Transverse colon (tissue), 4 donors: Measurements from ENCODE around the gene NEU1. TPM values are rescaled to one million over a fixed set of nuclear protein-coding genes. Genes with fewer than 3 reads are reported as not detected.
"Not testable (repeated sequence)": the region's sequence is repeated elsewhere in the genome, so short reads cannot be mapped to it uniquely, and the experiment has no call there.

Experiments used
- DNase-seq: peaks from one replicate; pipeline ENCODE4 v3.0.0-alpha.2; 2019
- H3K27ac ChIP-seq, 4 donors: fragments of 200-600 bp; sonication (generic); 2 replicates each; pipeline ENCODE4 v1.5.1; 2016 to 2018; ENCODE audit warnings: inconsistent platforms in 4 of 4
- H3K27me3 ChIP-seq: fragments of 200-600 bp; sonication (generic); 2 replicates; pipeline ENCODE4 v1.5.1; 2017; ENCODE audit warnings: inconsistent platforms
- H3K36me3 ChIP-seq, 4 donors: fragments of 200-600 bp; sonication (generic); 2 replicates each; pipeline ENCODE4 v1.5.1; 2017 to 2019; ENCODE audit warnings: inconsistent platforms in 4 of 4
- H3K4me1 ChIP-seq, 4 donors: fragments of 200-600 bp; sonication (generic); 2 replicates each; pipeline ENCODE4 v1.5.1; 2017 to 2020; ENCODE audit warnings: inconsistent platforms in 4 of 4
- H3K4me3 ChIP-seq, 4 donors: fragments of 200-600 bp; sonication (generic); 1 replicate in 1 of 4; 2 replicates in 3 of 4; pipeline versions ENCODE4 v1.5.1 to v1.6.1; 2017 to 2019; ENCODE audit warnings: inconsistent platforms in 4 of 4
- H3K9me3 ChIP-seq, 2 donors: fragments of 200-600 bp; sonication (generic); 2 replicates each; pipeline ENCODE4 v1.5.1; 2017 to 2019; ENCODE audit warnings: inconsistent platforms in 2 of 2
- CTCF ChIP-seq, 5 experiments: fragments of 200-600 bp in 3 of 5; fragments of 450-650 bp in 2 of 5; sonication (generic) in 3 of 5; IDR thresholded peaks; 1 replicate in 2 of 5; 2 replicates in 3 of 5; pipeline ENCODE4 v1.5.1; 2016 to 2017; ENCODE audit warnings: antibody characterized with exemption in 5 of 5, inconsistent platforms in 3 of 5, mild to moderate bottlenecking in 2 of 5, moderate library complexity in 1 of 5
- EP300 ChIP-seq: sonication (generic); formaldehyde crosslinking; IDR thresholded peaks from one replicate; pipeline ENCODE4 v1.6.1; 2017; ENCODE audit warnings: antibody characterized with exemption, low read depth
- POLR2A ChIP-seq: fragments of 450-650 bp; IDR thresholded peaks from one replicate; pipeline ENCODE4 v1.6.1; 2016; ENCODE audit warnings: antibody characterized with exemption, mild to moderate bottlenecking, moderate library complexity
- POLR2AphosphoS5 ChIP-seq, 3 donors: sonication (generic); formaldehyde crosslinking; IDR thresholded peaks; one replicate each; pipeline ENCODE4 v1.6.1; 2016; ENCODE audit warnings: antibody characterized with exemption in 3 of 3
- WGBS, 2 donors: methylation state at CpG; one replicate each; pipeline ENCODE4 v1.1.5; 2018; ENCODE audit warnings: low coverage in 1 of 2; 5-methylcytosine and 5-hydroxymethylcytosine counted together
- in situ Hi-C, 4 donors: fragments of 200-750 bp; cut with MboI; loops; one replicate each; pipeline versions ENCODE4 v1.15.0 to v1.15.1; 2017; ENCODE audit warnings: low sequenced_read_pairs in 3 of 4, low pct_ligation_motif_present in 1 of 4, low pct_unique_long_range_greater_than_20kb in 1 of 4
- intact Hi-C: fragments of 100-400 bp; cut with DNase I; formaldehyde crosslinking; loops from one replicate; pipeline ENCODE4 v1.15.1; 2023; ENCODE audit warnings: low total_unique reads
- total RNA-seq, 4 donors: library from RNA; depleted of rRNA; stranded (reverse); fragments of >200 nt; gene quantifications; one replicate each; pipeline ENCODE4 v1.1.0, GENCODE V29; 2016

The NEU1 gene
- total RNA-seq, 4 donors from 2014 or later = 21.1 to 88.7 (median 65.4) TPM

- Histone ChIP-seq H3K27ac (no peak overlapping the region), H3K36me3 (peaks cover 0 to 4% (median 0%) of the 10 kb centered on the region in 4 donors), H3K9me3 (no peaks in the 10 kb centered on the region), H3K4me3 (no peak overlapping the region), H3K27me3 (no peaks in the 10 kb centered on the region), H3K4me1 (peaks cover 9 to 11% (median 10%) of the 10 kb centered on the region in 4 donors)
- in situ Hi-C loops = no loop called here
- TF ChIP-seq EP300 (no peak), POLR2A (no peak), CTCF (IDR thresholded peaks at IDR 0.05) (no peak), POLR2AphosphoS5 (IDR thresholded peaks at IDR 0.05) (no peak)
- no peak for DNase-seq
- intact Hi-C loops = no loop called here
- 85 to 90% methylated on average over 2 to 14 of the region's 16 CpGs for WGBS, 2 donors
Measured at GRCh38 chr6:31870385-31870921, 7.8 kb upstream of the NEU1 start.

DNA sequence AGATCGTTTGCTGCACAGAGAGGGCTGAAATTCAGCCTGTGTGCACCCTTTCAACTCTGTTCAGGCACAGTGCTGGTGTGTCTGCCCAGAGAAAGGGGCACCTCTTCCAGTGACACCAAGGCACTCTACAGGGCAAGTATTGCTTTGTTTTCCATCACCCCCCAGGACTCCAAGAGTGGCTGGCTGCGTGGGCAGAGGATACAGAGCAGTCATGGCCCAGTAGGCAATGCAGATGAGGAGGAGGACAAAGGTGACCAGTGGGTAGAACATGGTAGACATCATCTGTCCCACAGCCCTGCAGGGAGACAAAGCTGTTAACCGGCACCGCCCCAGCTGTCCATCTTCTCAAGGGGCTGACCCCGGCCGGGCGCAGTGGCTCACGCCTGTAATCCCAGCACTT, 6.7 kb upstream of the NEU1 start:
- Histone ChIP-seq H3K36me3 (peaks cover 0 to 4% (median 0%) of the 10 kb centered on the region in 4 donors), H3K27ac (no peak overlapping the region), H3K27me3 (no peaks in the 10 kb centered on the region), H3K9me3 (no peaks in the 10 kb centered on the region), H3K4me1 (peaks cover 0 to 3% (median under 1%) of the 10 kb centered on the region in 4 donors), H3K4me3 (no peak overlapping the region)
- WGBS, 2 donors = 81% methylated on average over 8 of the region's 8 CpGs; no CpG with 5 or more reads in 1 of the 2 donors
- TF ChIP-seq POLR2A (no peak), POLR2AphosphoS5 (IDR thresholded peaks at IDR 0.05) (no peak), CTCF (IDR thresholded peaks at IDR 0.05) (no peak), EP300 (no peak)
- intact Hi-C loops (no loop called here), in situ Hi-C loops (no loop called here)
- DNase-seq = no peak

DNA sequence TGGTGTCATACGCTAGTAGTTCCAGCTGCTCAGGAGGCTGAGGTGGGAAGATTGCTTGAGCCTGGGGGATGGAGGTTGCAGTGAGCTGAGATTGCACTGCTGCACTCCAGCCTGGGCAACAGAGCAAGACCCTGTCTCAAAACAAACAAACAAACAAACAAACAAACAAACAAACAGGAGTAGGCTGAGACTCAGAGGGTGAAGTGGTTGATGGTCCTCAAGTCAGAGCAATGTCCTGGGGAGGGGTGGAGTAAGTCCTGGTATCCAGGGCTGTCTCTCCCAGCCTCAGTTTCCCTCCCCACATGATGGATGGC, 6.0 kb upstream of the NEU1 start:
- H3K4me1 ChIP-seq, in situ Hi-C loops, H3K9me3 ChIP-seq, H3K27ac ChIP-seq, DNase-seq, H3K4me3 ChIP-seq, H3K36me3 ChIP-seq, intact Hi-C loops, H3K27me3 ChIP-seq: not testable (repeated sequence)
- WGBS, 2 donors = 78 to 95% methylated on average over 1 of the region's 1 CpG

DNA sequence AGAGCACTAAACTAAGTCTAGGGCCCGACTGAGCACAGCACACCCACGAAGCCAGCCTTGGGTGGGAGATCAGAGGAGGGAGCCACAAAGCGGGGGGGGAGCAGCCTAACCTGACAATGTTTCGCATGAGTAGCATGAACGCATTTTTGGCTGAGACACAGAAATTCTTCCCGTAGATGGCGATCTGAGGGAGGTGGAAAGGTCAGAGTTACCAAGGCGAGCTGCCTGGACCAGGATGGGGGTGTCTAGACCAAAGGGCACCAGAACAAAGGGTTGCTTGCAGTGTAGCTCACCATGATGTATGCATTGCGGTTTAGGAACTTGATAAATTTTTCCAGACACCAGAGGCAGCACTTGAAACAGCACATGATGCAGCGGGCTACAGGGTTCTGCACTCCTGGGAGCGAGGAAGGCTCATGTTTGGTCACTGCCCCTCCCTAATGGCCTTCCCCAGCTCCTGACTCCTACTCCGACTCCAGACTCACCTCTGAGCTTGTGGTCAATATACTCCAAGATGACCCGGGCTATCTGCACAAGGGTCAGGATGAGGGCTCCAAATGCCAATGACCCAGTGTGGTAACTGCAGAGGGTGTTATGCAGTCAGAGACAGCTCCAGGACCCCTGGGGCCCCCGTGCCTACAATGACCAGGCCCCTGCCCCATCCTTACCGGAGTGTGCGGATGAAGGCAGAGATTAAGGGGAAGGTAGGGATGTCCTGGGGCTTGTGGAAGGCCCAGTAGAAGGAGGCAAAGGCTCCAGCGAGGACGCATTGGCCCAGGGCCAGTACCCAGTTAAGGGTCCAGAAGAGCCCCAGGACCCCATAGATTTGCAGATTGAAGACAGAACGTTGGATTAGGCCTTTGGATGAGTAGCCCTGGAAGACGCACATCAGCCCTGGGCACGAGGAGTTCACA, 2.8 kb upstream of the NEU1 start:
- H3K36me3 ChIP-seq = peaks cover 0 to 4% (median 0%) of the 10 kb centered on the region in 4 donors
- no peak for DNase-seq
- H3K27ac ChIP-seq = no peak overlapping the region
- intact Hi-C loops (no loop called here), in situ Hi-C loops (no loop called here)
- 83% methylated on average over 21 of the region's 21 CpGs; no CpG with 5 or more reads in 1 of the 2 donors for WGBS, 2 donors
- no peaks in the 10 kb centered on the region for H3K27me3 ChIP-seq
- TF ChIP-seq CTCF (IDR thresholded peaks at IDR 0.05) (no peak), POLR2AphosphoS5 (IDR thresholded peaks at IDR 0.05) (no peak), EP300 (no peak), POLR2A (no peak)
- H3K4me1 ChIP-seq = peaks cover 7 to 22% (median 10%) of the 10 kb centered on the region in 4 donors
- H3K9me3 ChIP-seq = no peaks in the 10 kb centered on the region
- no peak overlapping the region for H3K4me3 ChIP-seq
